ENCODE measurements around the gene APOBEC4.

Gene APOBEC4

GRCh38 chr1:183600136-183600535 lies 53.0 kb downstream of the APOBEC4 start:
- no peak for DNase-seq

- no peak for DNase-seq
Measured at GRCh38 chr1:183598386-183598785, 54.7 kb downstream of the APOBEC4 start.

- DNase-seq: no peak
Measured at GRCh38 chr1:183597656-183598347, 55.3 kb downstream of the APOBEC4 start.

GRCh38 chr1:183596500-183596899 lies 56.6 kb downstream of the APOBEC4 start:
- no peak for DNase-seq

Measured in CD4-positive, alpha-beta T cell treated with Interleukin-17A for 4 hours (primary cell).